IMR-90 (cell line): Measurements from ENCODE around the gene CRAMP1. TPM values are rescaled to one million over a fixed set of nuclear protein-coding genes. Genes with fewer than 3 reads are reported as not detected.
"Not testable (repeated sequence)": the region's sequence is repeated elsewhere in the genome, so short reads cannot be mapped to it uniquely, and the experiment has no call there.

ENCODE experiments used
- ATAC-seq: fragments of 200-7000 bp; cut with Tn5 transposase; 2 replicates; pipeline ENCODE4 v1.9.1; 2020; ENCODE audit warnings: low read depth, mild to moderate bottlenecking, moderate library complexity
- BruUV-seq: library from RNA; stranded (reverse); fragments of 400-500 nt; replicated peaks from 2 replicates; lab custom pipeline; 2021; lab: Mats Ljungman, UMichigan
- CTCF ChIA-PET: fragments of 300-600 bp; formaldehyde crosslinking; extraction: SDS; loops from one replicate; lab custom pipeline; 2021; ENCODE audit warnings: antibody characterized with exemption; lab: Yijun Ruan, JAX
- POLR2A ChIA-PET: fragments of 300-600 bp; sonication (Branson Sonifier 250); formaldehyde crosslinking; loops from one replicate; lab custom pipeline; 2022; ENCODE audit warnings: antibody characterized with exemption; ENCODE audit not compliant: unreplicated experiment; lab: Charles Lee
- DNase-seq: peaks from one replicate; pipeline ENCODE4 v3.0.0; 2013
- H2AFZ ChIP-seq: replicated peaks from 2 replicates; pipeline ENCODE3; 2013; ENCODE audit warnings: low read length, mild to moderate bottlenecking; ENCODE audit not compliant: poor library complexity
- H2AK5ac ChIP-seq: 2 replicates; pipeline ENCODE4 v1.6.1; 2013; ENCODE audit warnings: low read depth, low read length, inconsistent platforms
- H2AK9ac ChIP-seq: replicated peaks from 2 replicates; pipeline ENCODE3; 2013; ENCODE audit warnings: mild to moderate bottlenecking, low read depth, low read length, moderate library complexity; ENCODE audit not compliant: poor library complexity
- H2BK120ac ChIP-seq: 2 replicates; pipeline ENCODE4 v1.6.1; 2013; ENCODE audit warnings: low read depth, low read length, inconsistent platforms
- H2BK15ac ChIP-seq: 3 replicates; pipeline ENCODE4 v1.6.1; 2013; ENCODE audit warnings: low read depth, low read length, inconsistent platforms
- H2BK20ac ChIP-seq: 2 replicates; pipeline ENCODE4 v1.6.1; 2013; ENCODE audit warnings: low read depth, mild to moderate bottlenecking, inconsistent platforms, low read length, moderate library complexity
- H2BK5ac ChIP-seq: 2 replicates; pipeline ENCODE4 v1.6.1; 2013; ENCODE audit warnings: mild to moderate bottlenecking, low read depth, low read length, inconsistent platforms; ENCODE audit not compliant: poor library complexity, severe bottlenecking
- H3K14ac ChIP-seq: replicated peaks from 2 replicates; pipeline ENCODE4 v1.6.1; 2013; ENCODE audit warnings: low read depth, low read length, inconsistent platforms
- H3K18ac ChIP-seq: 2 replicates; pipeline ENCODE4 v1.6.1; 2013; ENCODE audit warnings: low read depth, low read length, control low read depth
- H3K23ac ChIP-seq: 2 replicates; pipeline ENCODE4 v1.6.1; 2013; ENCODE audit warnings: low read depth, low read length, inconsistent platforms
- H3K27ac ChIP-seq: 2 replicates; pipeline ENCODE4 v1.5.1; 2013; ENCODE audit warnings: mild to moderate bottlenecking, control low read depth, low read length; ENCODE audit not compliant: insufficient read depth
- H3K27me3 ChIP-seq: 2 replicates; pipeline ENCODE4 v1.6.1; 2013; ENCODE audit warnings: low read length; ENCODE audit not compliant: control insufficient read depth, insufficient read depth
- H3K36me3 ChIP-seq: 2 replicates; pipeline ENCODE4 v1.6.1; 2013; ENCODE audit warnings: low read length, mixed read lengths; ENCODE audit not compliant: control insufficient read depth, insufficient read depth
- H3K4ac ChIP-seq: 2 replicates; pipeline ENCODE4 v1.6.1; 2013; ENCODE audit warnings: low read depth, low read length, inconsistent platforms
- H3K4me1 ChIP-seq: 2 replicates; pipeline ENCODE4 v1.6.1; 2013; ENCODE audit warnings: low read length, mixed read lengths; ENCODE audit not compliant: control insufficient read depth, insufficient read depth
- H3K4me2 ChIP-seq: 2 replicates; pipeline ENCODE4 v1.6.1; 2013; ENCODE audit warnings: low read depth, mild to moderate bottlenecking, control low read depth, low read length, moderate library complexity
- H3K4me3 ChIP-seq: 2 replicates; pipeline ENCODE4 v1.5.1; 2013; ENCODE audit warnings: low read depth, mild to moderate bottlenecking, control low read depth, low read length, moderate library complexity; ENCODE audit not compliant: insufficient read depth
- H3K56ac ChIP-seq: 2 replicates; pipeline ENCODE4 v1.6.1; 2013; ENCODE audit warnings: low read length, inconsistent platforms; ENCODE audit not compliant: insufficient read depth; ENCODE audit errors: extremely low read depth
- H3K79me1 ChIP-seq, 2 experiments: 2 replicates each; pipeline ENCODE4 v1.6.1; 2013; ENCODE audit warnings: low read length in 2 of 2, inconsistent platforms in 1 of 2, low read depth in 1 of 2
- H3K9ac ChIP-seq: 2 replicates; pipeline ENCODE4 v1.6.1; 2013; ENCODE audit warnings: low read depth, low read length, control low read depth
- H3K9me1 ChIP-seq: 2 replicates; pipeline ENCODE4 v1.6.1; 2013; ENCODE audit warnings: low read length, inconsistent platforms; ENCODE audit not compliant: insufficient read depth
- H3K9me3 ChIP-seq: 2 replicates; pipeline ENCODE4 v1.6.1; 2013; ENCODE audit warnings: low read length; ENCODE audit not compliant: control insufficient read depth, insufficient read depth
- H4K20me1 ChIP-seq: 2 replicates; pipeline ENCODE4 v1.6.1; 2013; ENCODE audit warnings: low read length, inconsistent platforms; ENCODE audit not compliant: insufficient read depth
- H4K5ac ChIP-seq: 2 replicates; pipeline ENCODE4 v1.6.1; 2013; ENCODE audit warnings: mild to moderate bottlenecking, low read depth, low read length, control low read depth
- H4K8ac ChIP-seq, 2 experiments: 2 replicates each; pipeline ENCODE4 v1.6.1; 2013; ENCODE audit warnings: low read depth in 2 of 2, low read length in 2 of 2, control low read depth in 1 of 2, inconsistent platforms in 1 of 2
- H4K91ac ChIP-seq: 2 replicates; pipeline ENCODE4 v1.6.1; 2013; ENCODE audit warnings: low read depth, low read length, inconsistent platforms; ENCODE audit not compliant: insufficient read depth
- BHLHE40 ChIP-seq: fragments of 150-350 bp; IDR thresholded peaks from 2 replicates; pipeline ENCODE4 v1.6.1; 2016; ENCODE audit warnings: mild to moderate bottlenecking, low read depth, low read length
- CEBPB ChIP-seq: IDR thresholded peaks from 2 replicates; pipeline ENCODE4 v1.6.1; 2012; ENCODE audit warnings: low read depth, low read length, improper control_type of control experiment
- CHD1 ChIP-seq: IDR thresholded peaks from 2 replicates; pipeline ENCODE4 v1.6.1; 2012; ENCODE audit warnings: low read depth, low read length, improper control_type of control experiment
- MAZ ChIP-seq: IDR thresholded peaks from 2 replicates; pipeline ENCODE4 v1.6.1; 2012; ENCODE audit warnings: low read depth, mild to moderate bottlenecking, low read length, improper control_type of control experiment, moderate library complexity, borderline replicate concordance
- SMC3 ChIP-seq: fragments of 150-350 bp; IDR thresholded peaks from 2 replicates; pipeline ENCODE4 v1.6.1; 2016; ENCODE audit warnings: low read depth, mild to moderate bottlenecking, antibody characterized with exemption, low read length, moderate library complexity
- WGBS, 2 experiments: methylation state at CpG; one replicate each; pipeline versions ENCODE4 v1.1.5 to v1.1.7; 2013; ENCODE audit warnings: missing lambda C conversion rate in 2 of 2; ENCODE audit not compliant: insufficient read length in 1 of 2; ENCODE audit errors: extremely low coverage in 2 of 2; 5-methylcytosine and 5-hydroxymethylcytosine counted together
- dilution Hi-C: fragments of 300-500 bp; cut with HindIII; formaldehyde crosslinking; loops from one replicate; pipeline ENCODE4 v1.14.3; 2018; ENCODE audit warnings: low sequenced_read_pairs; ENCODE audit not compliant: unreplicated experiment
- in situ Hi-C: fragments of 300-500 bp; cut with MboI; formaldehyde crosslinking; loops from 3 replicates; pipeline ENCODE4 v1.14.3; 2019; ENCODE audit warnings: low sequenced_read_pairs, inconsistent platforms, mixed read lengths
- intact Hi-C: fragments of 100-400 bp; cut with micrococcal nuclease; formaldehyde crosslinking; loops from 2 replicates; pipeline ENCODE4 v1.10.0; 2022
- polyA plus RNA-seq, 3 experiments: library from polyadenylated mRNA; depleted of rRNA; stranded (reverse); fragments of >200 nt; gene quantifications; 2 replicates each; pipeline ENCODE4 v1.2.3, GENCODE V29; 2012; ENCODE audit warnings: low replicate concordance in 1 of 3
- total RNA-seq: library from RNA; depleted of rRNA; stranded (reverse); fragments of >200 nt; gene quantifications from 2 replicates; pipeline ENCODE4 v1.2.3, GENCODE V29; 2012
- TF ChIP-seq, protein P1 (sequence below): fragments of 150-350 bp; IDR thresholded peaks from 2 replicates; pipeline ENCODE4 v1.6.1; 2016; ENCODE audit warnings: low read depth, mild to moderate bottlenecking, low read length, moderate library complexity, borderline replicate concordance

The CRAMP1 gene
- total and polyA plus RNA-seq, 2 of the 4 experiments (the other 2 are of a cell fraction) = 3.2 to 12.0 TPM

DNA sequence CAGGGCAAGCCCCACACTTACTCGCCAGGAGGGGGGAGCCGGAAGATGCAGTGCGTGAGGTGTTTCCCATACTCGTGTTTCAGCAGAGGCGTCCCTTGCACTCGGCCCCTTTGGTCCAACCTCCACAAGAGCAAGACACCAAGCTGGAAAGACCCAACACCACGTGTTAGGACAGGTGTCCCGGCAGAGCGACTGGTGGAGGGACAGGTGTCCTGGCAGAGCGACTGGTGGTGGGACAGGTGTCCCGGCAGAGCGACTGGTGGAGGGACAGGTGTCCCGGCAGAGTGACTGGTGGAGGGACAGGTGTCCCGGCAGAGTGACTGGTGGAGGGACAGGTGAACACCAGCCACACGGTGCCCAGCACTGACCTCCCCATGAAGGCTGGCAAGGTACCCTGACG lies 19.7 kb upstream of the CRAMP1 start:
- no peaks in the 10 kb centered on the region for H3K27me3 ChIP-seq
- no peak overlapping the region for H2AK5ac ChIP-seq

DNA sequence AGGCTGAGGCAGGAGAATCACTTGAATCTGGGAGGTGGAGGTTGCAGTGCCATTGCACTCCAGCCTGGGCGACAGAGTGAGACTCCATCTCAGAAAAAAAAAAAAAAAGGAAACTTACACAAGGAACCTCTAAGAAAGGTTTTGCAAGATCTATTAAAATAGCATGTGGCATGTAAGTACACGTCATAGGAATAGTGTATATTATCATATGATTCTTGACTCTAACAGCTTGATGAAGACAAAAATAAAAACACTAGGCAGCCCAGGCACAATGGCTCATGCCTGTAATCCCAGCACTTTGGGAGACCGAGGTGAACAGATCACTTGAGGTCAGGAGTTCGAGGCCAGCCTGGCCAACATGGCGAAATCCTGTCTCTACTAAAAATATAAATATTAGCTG lies 16.6 kb upstream of the CRAMP1 start:
- H2AK9ac ChIP-seq, H2BK15ac ChIP-seq, H2BK20ac ChIP-seq, DNase-seq, BruUV-seq, intact Hi-C loops, H3K9me3 ChIP-seq, H2AK5ac ChIP-seq, H2BK120ac ChIP-seq, H3K4me1 ChIP-seq, H3K27me3 ChIP-seq, H3K27ac ChIP-seq, H3K14ac ChIP-seq, H4K20me1 ChIP-seq, H3K18ac ChIP-seq, dilution Hi-C loops, H3K23ac ChIP-seq, H4K8ac ChIP-seq, H4K5ac ChIP-seq, H3K4me3 ChIP-seq, H2AFZ ChIP-seq, H3K9ac ChIP-seq, ATAC-seq, H3K56ac ChIP-seq, H2BK5ac ChIP-seq, H3K4ac ChIP-seq, H3K4me2 ChIP-seq, H4K91ac ChIP-seq, POLR2A ChIA-PET, H3K9me1 ChIP-seq, H3K79me1 ChIP-seq, in situ Hi-C loops: not testable (repeated sequence)
- CTCF ChIA-PET = interaction anchor here (0.7 kb wide), 1 partner anchor 101 kb away, joined by 4 read pairs; no protein-coding TSS in a partner anchor
- peaks cover 15% of the 10 kb centered on the region for H3K36me3 ChIP-seq
- no CpG with 5 or more reads among the region's 5 CpGs for whole genome bisulfite sequencing, 2 experiments

More for the DNA sequence above, 19.7 kb upstream of the CRAMP1 start:
- Histone ChIP-seq H2BK5ac (no peak overlapping the region), H4K5ac (no peak overlapping the region), H2BK15ac (no peak overlapping the region), H3K27ac (no peak overlapping the region), H4K91ac (no peak overlapping the region), H3K18ac (no peak overlapping the region), H3K9me3 (no peaks in the 10 kb centered on the region), H3K56ac (no peak overlapping the region), H3K4me1 (no peaks in the 10 kb centered on the region), H4K20me1 (no peaks in the 10 kb centered on the region), H3K14ac (no peak overlapping the region), H3K23ac (no peak overlapping the region), H2AK9ac (no peak overlapping the region), H3K4me2 (no peak overlapping the region), H3K4me3 (no peak overlapping the region), H3K9ac (no peak overlapping the region), H2AFZ (no peak overlapping the region), H2BK120ac (no peak overlapping the region), H2BK20ac (no peak overlapping the region), H3K79me1 (no peaks in the 10 kb centered on the region), H3K4ac (no peak overlapping the region), H4K8ac (no peak overlapping the region), H3K36me3 (peaks cover 25% of the 10 kb centered on the region), H3K9me1 (no peaks in the 10 kb centered on the region)
- ChIA-PET CTCF (no interaction called here), POLR2A (no interaction called here)
- no peak for TF ChIP-seq CHD1
- no peak for TF ChIP-seq BHLHE40
- TF ChIP-seq, protein P1, sequence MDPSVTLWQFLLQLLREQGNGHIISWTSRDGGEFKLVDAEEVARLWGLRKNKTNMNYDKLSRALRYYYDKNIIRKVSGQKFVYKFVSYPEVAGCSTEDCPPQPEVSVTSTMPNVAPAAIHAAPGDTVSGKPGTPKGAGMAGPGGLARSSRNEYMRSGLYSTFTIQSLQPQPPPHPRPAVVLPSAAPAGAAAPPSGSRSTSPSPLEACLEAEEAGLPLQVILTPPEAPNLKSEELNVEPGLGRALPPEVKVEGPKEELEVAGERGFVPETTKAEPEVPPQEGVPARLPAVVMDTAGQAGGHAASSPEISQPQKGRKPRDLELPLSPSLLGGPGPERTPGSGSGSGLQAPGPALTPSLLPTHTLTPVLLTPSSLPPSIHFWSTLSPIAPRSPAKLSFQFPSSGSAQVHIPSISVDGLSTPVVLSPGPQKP = no peak
- no peak for TF ChIP-seq CEBPB
- no peak for TF ChIP-seq MAZ
- no peak for TF ChIP-seq SMC3
- ATAC-seq = no peak
- dilution Hi-C loops = no loop called here
- DNase-seq = no peak
- intact Hi-C loops = no loop called here
- BruUV-seq = no TSS peak
- in situ Hi-C loops = no loop called here
- 84% methylated on average over 5 of the region's 16 CpGs; no CpG with 5 or more reads in 1 of the 2 experiments for WGBS, 2 experiments
